GM23338 (cell line): ENCODE results near the gene MAMSTR.

Source experiments
- CREB1 ChIP-seq: fragments of 250-450 bp; sonication (Bioruptor Pico); IDR thresholded peaks from 2 replicates; pipeline ENCODE4 v1.5.0; 2020; ENCODE audit warnings: low read depth, mild to moderate bottlenecking, moderate library complexity
- CTCF ChIP-seq, 2 experiments: fragments of 200-600 bp in 1 of 2; sonication (generic) in 1 of 2; conservative IDR thresholded peaks; 2 replicates each; pipeline versions ENCODE4 v1.5.1 to v1.6.1; 2016 to 2017; ENCODE audit warnings: antibody characterized with exemption in 2 of 2, low read depth in 2 of 2, mild to moderate bottlenecking in 2 of 2, moderate library complexity in 1 of 2
- ETS1 ChIP-seq: IDR thresholded peaks from 2 replicates; pipeline ENCODE4 v1.6.1; 2016; ENCODE audit warnings: antibody characterized with exemption
- EZH2 ChIP-seq: fragments of 200-600 bp; sonication (generic); IDR thresholded peaks from one replicate; pipeline ENCODE4 v1.8.0; 2017; ENCODE audit warnings: antibody characterized with exemption, mild to moderate bottlenecking, low read depth; ENCODE audit not compliant: unreplicated experiment
- EZH2phosphoT487 ChIP-seq: fragments of 200-600 bp; sonication (generic); IDR thresholded peaks from one replicate; pipeline ENCODE4 v1.8.1; 2018; ENCODE audit warnings: antibody characterized with exemption; ENCODE audit not compliant: unreplicated experiment
- NANOG ChIP-seq: IDR thresholded peaks from 2 replicates; pipeline ENCODE4 v1.6.1; 2016; ENCODE audit warnings: antibody characterized with exemption, borderline replicate concordance
- POLR2AphosphoS5 ChIP-seq: IDR thresholded peaks from 2 replicates; pipeline ENCODE4 v1.6.1; 2016; ENCODE audit warnings: antibody characterized with exemption, low read depth
- REST ChIP-seq: IDR thresholded peaks from one replicate; pipeline ENCODE4 v1.6.1; 2018; ENCODE audit warnings: antibody characterized with exemption; ENCODE audit not compliant: unreplicated experiment
- ZNF331 ChIP-seq: fragments of 250-450 bp; sonication (Bioruptor Pico); IDR thresholded peaks from 2 replicates; pipeline ENCODE4 v1.5.0; 2020; ENCODE audit warnings: low read depth, mild to moderate bottlenecking, moderate library complexity
- ZNF462 ChIP-seq: fragments of 250-450 bp; sonication (Bioruptor Pico); IDR thresholded peaks from 2 replicates; pipeline ENCODE4 v1.5.0; 2020; ENCODE audit warnings: mild to moderate bottlenecking, moderate library complexity

- TF ChIP-seq CTCF (conservative IDR thresholded peaks at IDR 0.05; ENCODE audit: low read depth in 2 of 2) (no peak), EZH2phosphoT487 (no peak), EZH2 (no peak), ZNF462 (CRISPR knock-in tag) (no peak), POLR2AphosphoS5 (no peak), REST (no peak), ZNF331 (CRISPR knock-in tag) (peak; percentile 83), CREB1 (CRISPR knock-in tag) (no peak), NANOG (no peak), ETS1 (no peak)
Measured at GRCh38 chr19:48711106-48711662, 8.3 kb downstream of the MAMSTR start.
